Measurements from ENCODE around the gene KRTAP10-1. TPM values are rescaled to one million over a fixed set of nuclear protein-coding genes. Genes with fewer than 3 reads are reported as not detected.

The KRTAP10-1 gene
- total and polyA plus RNA-seq, 5 donors from 2014 or later, result not detected

DNA sequence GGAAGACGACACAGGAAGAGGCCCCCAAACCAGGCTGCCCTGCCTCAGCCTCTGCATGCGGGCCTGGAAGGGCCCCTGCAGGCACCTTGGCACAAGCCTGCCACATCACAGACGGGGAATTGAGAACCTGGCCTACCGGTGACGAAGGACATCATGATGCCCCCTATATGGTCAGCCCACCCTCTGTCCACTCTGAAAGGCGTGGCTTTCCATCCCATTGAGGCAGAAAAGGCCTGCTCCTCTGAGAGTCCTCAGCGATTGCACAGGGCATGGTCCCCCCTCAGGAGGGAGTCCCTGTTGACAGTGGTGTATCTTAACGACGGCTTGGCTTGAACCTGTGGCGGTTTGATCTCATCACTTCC, 11.4 kb downstream of the KRTAP10-1 start:
- H3K36me3 Mint-ChIP-seq, result no peaks in the 10 kb centered on the region
- no peaks in the 10 kb centered on the region for H3K4me1 Mint-ChIP-seq
- Histone ChIP-seq H3K27me3 (ENCODE audit: control insufficient read depth, insufficient read depth, low read length) (no peaks in the 10 kb centered on the region), H3K4me3 (ENCODE audit: low read depth, low read length) (no peak overlapping the region), H3K9me3 (ENCODE audit: control insufficient read depth in 2 of 2, low read length in 2 of 2) (no peaks in the 10 kb centered on the region), H3K27ac (ENCODE audit: insufficient read depth, low read length, poor library complexity, severe bottlenecking) (no peak overlapping the region), H3K4me1 (ENCODE audit: control insufficient read depth, insufficient read depth, low read length, poor library complexity, severe bottlenecking) (no peaks in the 10 kb centered on the region), H3K36me3 (ENCODE audit: control insufficient read depth, insufficient read depth, low read length) (no peaks in the 10 kb centered on the region)
- H3K4me3 Mint-ChIP-seq, result no peak overlapping the region
- H3K27me3 Mint-ChIP-seq, result no peaks in the 10 kb centered on the region
- ATAC-seq (ENCODE audit: low read depth in 2 of 2), result no peak
- peaks cover 0 to 1% (median 0%) of the 10 kb centered on the region in 7 donors for H3K9me3 Mint-ChIP-seq
- no peak overlapping the region for H3K27ac Mint-ChIP-seq
- no peak for DNase-seq

DNA sequence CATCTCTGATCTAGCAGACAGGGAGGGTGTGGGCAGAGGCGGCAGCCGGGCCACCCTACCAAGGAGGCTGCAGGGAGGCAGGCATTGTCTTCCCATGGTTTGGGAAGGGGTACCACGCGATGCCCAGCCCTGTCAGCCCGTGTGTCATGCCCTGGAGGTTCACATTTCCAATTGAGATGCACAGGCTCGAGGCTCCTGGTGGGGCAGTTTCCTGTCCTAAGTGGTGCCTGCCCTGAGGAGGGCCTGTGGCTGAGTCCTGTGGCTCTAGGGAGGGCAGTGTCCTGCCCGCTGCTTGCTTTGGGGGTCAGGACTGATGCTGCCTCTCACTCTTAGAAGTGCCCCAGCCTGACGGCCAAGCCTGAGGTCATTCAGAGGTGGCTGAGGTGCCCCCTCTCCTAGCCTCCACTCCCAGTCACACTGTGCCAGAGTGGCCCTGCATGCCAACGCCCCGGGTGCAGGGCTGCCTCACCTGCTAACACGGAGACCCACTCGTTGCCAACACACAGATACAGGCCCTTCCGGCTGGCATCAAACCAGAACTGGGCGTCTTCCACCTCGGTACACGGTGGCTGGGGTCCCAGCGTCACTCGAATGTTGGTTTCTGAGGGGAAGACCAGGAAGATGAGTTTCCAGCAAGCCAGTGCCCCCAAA, 11.9 kb downstream of the KRTAP10-1 start:
- no peak for DNase-seq
- no peaks in the 10 kb centered on the region for H3K36me3 Mint-ChIP-seq
- no peaks in the 10 kb centered on the region for H3K27me3 ChIP-seq (ENCODE audit: control insufficient read depth, insufficient read depth, low read length)
- no peak overlapping the region for H3K27ac Mint-ChIP-seq
- no peaks in the 10 kb centered on the region for H3K4me1 Mint-ChIP-seq
- H3K27me3 Mint-ChIP-seq, result no peaks in the 10 kb centered on the region
- no peaks in the 10 kb centered on the region for H3K9me3 ChIP-seq (ENCODE audit: control insufficient read depth in 2 of 2, low read length in 2 of 2)
- no peak overlapping the region for H3K27ac ChIP-seq (ENCODE audit: insufficient read depth, low read length, poor library complexity, severe bottlenecking)
- no peaks in the 10 kb centered on the region for H3K36me3 ChIP-seq (ENCODE audit: control insufficient read depth, insufficient read depth, low read length)
- H3K9me3 Mint-ChIP-seq, result peaks cover 0 to 1% (median 0%) of the 10 kb centered on the region in 7 donors
- ATAC-seq (ENCODE audit: low read depth in 2 of 2), result no peak
- no peaks in the 10 kb centered on the region for H3K4me1 ChIP-seq (ENCODE audit: control insufficient read depth, insufficient read depth, low read length, poor library complexity, severe bottlenecking)
- H3K4me3 Mint-ChIP-seq, result no peak overlapping the region
- H3K4me3 ChIP-seq (ENCODE audit: low read depth, low read length), result no peak overlapping the region

DNA sequence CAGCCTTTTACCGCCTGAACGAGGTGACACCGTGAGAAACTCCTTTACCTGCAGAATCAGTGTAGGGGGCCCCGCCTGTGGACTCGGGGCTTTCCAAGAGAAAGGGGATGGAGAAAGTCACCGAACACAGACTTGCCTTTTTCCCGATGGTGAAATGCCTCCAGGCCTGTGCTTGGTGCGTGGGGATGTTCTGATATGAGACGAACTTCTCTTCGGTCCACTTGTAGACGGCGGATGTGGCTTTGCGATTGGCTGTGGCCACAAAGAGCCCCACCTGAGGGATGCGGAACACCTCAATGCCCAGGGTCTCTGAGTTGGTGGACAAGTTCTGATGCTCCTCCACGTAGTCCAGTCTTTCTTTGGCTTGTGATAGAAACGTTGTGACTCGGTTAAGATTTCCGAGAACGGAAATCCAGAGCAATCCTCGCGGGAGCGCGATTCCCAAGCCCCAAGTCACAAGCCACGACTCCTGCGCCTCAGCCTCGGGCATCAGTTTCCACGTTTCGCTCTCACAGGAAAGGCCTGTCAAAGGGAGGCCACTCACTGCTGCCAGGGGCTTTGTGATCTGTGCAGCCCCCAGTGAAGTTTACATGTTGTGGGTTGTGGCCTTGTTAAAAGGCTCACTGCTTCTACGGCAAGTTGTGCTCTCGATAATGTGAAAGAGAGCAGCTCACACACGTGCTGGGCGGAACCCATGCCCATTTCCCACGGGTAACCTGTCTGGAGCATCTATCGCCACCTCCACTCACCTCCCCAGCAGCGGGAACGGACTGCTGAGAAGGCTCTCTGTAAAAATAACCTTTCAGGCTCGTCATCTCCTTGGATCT, 12.6 kb downstream of the KRTAP10-1 start:
- no peaks in the 10 kb centered on the region for H3K9me3 ChIP-seq (ENCODE audit: control insufficient read depth in 2 of 2, low read length in 2 of 2)
- H3K36me3 ChIP-seq (ENCODE audit: control insufficient read depth, insufficient read depth, low read length), result no peaks in the 10 kb centered on the region
- H3K4me3 ChIP-seq (ENCODE audit: low read depth, low read length), result no peak overlapping the region
- Mint-ChIP-seq H3K4me3 (peak overlapping the region in 1 of 4 donors; percentile 24), H3K4me1 (no peaks in the 10 kb centered on the region), H3K36me3 (no peaks in the 10 kb centered on the region), H3K9me3 (peaks cover 0 to 1% (median 0%) of the 10 kb centered on the region in 7 donors), H3K27me3 (no peaks in the 10 kb centered on the region), H3K27ac (no peak overlapping the region)
- DNase-seq (no peak), ATAC-seq (ENCODE audit: low read depth in 2 of 2) (no peak)
- no peak overlapping the region for H3K27ac ChIP-seq (ENCODE audit: insufficient read depth, low read length, poor library complexity, severe bottlenecking)
- H3K4me1 ChIP-seq (ENCODE audit: control insufficient read depth, insufficient read depth, low read length, poor library complexity, severe bottlenecking), result no peaks in the 10 kb centered on the region
- H3K27me3 ChIP-seq (ENCODE audit: control insufficient read depth, insufficient read depth, low read length), result no peaks in the 10 kb centered on the region

DNA sequence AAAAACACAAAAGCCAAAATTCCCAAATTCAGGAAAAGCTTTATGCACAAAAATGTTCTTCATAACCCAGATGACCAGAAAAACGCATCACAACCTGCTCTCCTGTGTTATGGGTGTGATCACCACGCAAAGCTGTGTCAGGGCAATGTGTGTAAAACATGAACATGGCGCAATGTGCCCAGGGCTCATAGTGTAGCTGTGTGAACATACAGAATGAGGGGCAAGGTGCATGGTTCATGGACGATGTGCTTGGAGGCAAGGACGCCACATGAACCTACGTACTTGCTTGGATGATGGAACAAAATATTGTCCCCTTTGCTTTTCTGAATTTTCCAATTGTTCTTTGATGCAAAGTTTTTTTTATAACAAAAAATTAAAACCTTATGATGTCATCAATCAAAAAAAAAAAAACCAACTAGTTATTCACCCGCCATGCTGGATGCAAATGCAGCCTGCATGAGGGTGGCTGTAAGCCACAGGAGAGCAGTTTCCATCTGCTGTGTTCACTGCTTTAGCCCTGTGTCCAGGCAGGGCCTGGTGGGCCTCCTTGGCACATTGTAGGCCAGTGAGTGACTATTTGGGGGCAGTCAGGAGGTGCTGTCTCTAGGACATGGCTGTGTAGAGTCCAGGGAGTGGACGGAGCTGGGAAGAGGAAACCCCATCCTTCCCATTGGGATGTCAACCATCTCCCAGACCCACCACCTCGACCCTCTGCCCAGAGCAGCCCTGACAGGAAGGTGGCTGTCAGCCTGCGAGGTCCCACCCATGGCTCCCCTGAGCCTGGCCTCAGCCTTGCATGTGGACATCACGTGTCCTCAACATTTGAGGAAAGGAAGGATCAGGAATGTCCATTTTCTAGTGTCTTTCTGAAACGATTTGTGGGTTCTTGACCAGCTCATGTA, 13.6 kb downstream of the KRTAP10-1 start:
- H3K9me3 Mint-ChIP-seq, result peaks cover 0 to 1% (median 0%) of the 10 kb centered on the region in 7 donors
- no peaks in the 10 kb centered on the region for H3K36me3 Mint-ChIP-seq
- DNase-seq (no peak), ATAC-seq (ENCODE audit: low read depth in 2 of 2) (no peak)
- no peak overlapping the region for H3K27ac Mint-ChIP-seq
- H3K27me3 Mint-ChIP-seq, result no peaks in the 10 kb centered on the region
- Histone ChIP-seq H3K9me3 (ENCODE audit: control insufficient read depth in 2 of 2, low read length in 2 of 2) (no peaks in the 10 kb centered on the region), H3K27me3 (ENCODE audit: control insufficient read depth, insufficient read depth, low read length) (no peaks in the 10 kb centered on the region), H3K4me3 (ENCODE audit: low read depth, low read length) (no peak overlapping the region), H3K4me1 (ENCODE audit: control insufficient read depth, insufficient read depth, low read length, poor library complexity, severe bottlenecking) (no peaks in the 10 kb centered on the region), H3K27ac (ENCODE audit: insufficient read depth, low read length, poor library complexity, severe bottlenecking) (no peak overlapping the region), H3K36me3 (ENCODE audit: control insufficient read depth, insufficient read depth, low read length) (no peaks in the 10 kb centered on the region)
- no peaks in the 10 kb centered on the region for H3K4me1 Mint-ChIP-seq
- H3K4me3 Mint-ChIP-seq, result no peak overlapping the region

DNA sequence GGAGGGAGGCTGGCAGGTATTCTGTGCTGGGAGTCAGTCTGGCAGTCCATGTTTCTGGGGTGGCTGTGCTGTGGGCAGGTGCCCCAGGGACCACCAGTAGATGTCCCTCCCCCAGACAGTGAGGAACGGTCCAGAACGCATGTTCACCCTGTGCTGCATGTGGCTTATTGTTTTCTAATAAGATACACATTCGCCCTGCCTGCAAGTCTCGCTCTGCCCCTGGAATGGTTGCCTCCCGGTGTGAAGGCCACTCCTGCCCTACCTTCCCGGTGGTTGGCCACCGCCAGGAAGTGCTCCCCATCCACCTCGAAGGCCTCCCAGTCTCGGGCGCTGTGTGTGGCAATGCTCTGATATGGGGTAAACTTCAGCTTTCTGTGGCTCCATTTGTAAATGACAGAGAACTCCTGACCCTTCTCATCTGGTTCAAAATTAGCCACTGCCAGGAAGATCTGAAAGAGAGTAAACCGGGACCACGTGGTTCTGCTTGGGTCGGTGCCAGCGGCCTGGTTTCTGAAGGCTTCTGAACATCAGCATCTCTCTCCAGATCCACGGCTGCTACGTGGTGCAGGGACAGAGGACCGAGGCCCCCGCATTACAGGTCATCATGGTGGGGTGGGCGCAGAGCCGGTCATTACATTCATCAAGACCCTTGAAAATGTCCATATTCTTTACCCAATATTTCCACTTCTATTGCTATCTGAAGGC, 14.5 kb downstream of the KRTAP10-1 start:
- Histone ChIP-seq H3K4me1 (ENCODE audit: control insufficient read depth, insufficient read depth, low read length, poor library complexity, severe bottlenecking) (no peaks in the 10 kb centered on the region), H3K27ac (ENCODE audit: insufficient read depth, low read length, poor library complexity, severe bottlenecking) (no peak overlapping the region), H3K36me3 (ENCODE audit: control insufficient read depth, insufficient read depth, low read length) (no peaks in the 10 kb centered on the region), H3K9me3 (ENCODE audit: control insufficient read depth in 2 of 2, low read length in 2 of 2) (no peaks in the 10 kb centered on the region), H3K4me3 (ENCODE audit: low read depth, low read length) (no peak overlapping the region), H3K27me3 (ENCODE audit: control insufficient read depth, insufficient read depth, low read length) (no peaks in the 10 kb centered on the region)
- Mint-ChIP-seq H3K9me3 (peaks cover 0 to 1% (median 0%) of the 10 kb centered on the region in 7 donors), H3K27ac (no peak overlapping the region), H3K27me3 (no peaks in the 10 kb centered on the region), H3K36me3 (no peaks in the 10 kb centered on the region), H3K4me3 (no peak overlapping the region), H3K4me1 (no peaks in the 10 kb centered on the region)
- no peak for ATAC-seq (ENCODE audit: low read depth in 2 of 2)
- no peak for DNase-seq

DNA sequence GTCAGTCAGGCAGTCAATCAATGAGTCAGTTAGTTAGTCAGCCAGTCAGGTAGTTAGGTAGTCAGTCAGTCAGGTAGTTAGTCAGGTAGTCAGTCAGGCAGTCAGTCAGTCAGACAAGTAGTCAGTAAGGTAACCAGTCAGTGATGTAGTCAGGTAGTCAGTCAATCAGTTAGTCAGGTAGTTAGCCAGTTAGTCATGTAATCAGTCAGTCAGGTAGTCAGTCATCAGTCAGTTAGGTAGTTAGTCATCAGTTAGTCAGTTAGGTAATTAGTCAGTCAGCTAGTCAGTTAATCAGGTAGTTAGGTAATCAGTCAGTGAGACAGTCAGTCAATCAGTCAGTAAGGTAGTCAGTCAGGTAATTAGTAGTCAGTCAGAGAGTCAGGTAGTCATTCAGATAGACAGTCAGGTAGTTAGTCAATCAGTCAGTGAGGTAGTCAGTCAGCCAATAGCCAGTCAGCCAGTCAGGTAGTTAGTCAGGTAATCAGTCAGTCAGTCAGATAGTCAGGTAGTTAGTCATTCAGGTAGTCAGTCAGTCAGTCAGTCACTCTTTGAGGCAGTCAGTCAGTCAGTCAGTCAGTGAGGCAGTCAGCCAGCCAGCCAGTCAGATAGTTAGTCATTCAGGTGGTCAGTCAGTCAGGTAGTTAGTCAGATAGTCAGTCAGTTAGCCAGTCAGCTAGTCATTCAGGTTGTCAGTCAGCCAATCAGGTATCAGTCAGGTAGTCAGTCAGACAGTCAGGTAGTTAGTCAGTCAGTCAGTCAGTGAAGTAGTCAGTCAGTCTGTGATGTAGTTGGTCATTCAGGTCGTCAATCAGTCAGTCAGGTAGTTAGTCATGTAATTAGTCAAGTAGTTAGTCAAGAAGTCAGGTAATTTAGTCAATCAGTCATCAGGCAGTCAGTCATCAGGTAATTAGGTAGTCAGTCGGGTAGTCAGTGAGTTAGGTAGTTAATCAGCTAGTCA, 15.3 kb downstream of the KRTAP10-1 start:
- H3K27ac Mint-ChIP-seq, result no peak overlapping the region
- no peaks in the 10 kb centered on the region for H3K9me3 ChIP-seq (ENCODE audit: control insufficient read depth in 2 of 2, low read length in 2 of 2)
- H3K36me3 Mint-ChIP-seq, result no peaks in the 10 kb centered on the region
- no peaks in the 10 kb centered on the region for H3K4me1 ChIP-seq (ENCODE audit: control insufficient read depth, insufficient read depth, low read length, poor library complexity, severe bottlenecking)
- ATAC-seq (ENCODE audit: low read depth in 2 of 2) (no peak), DNase-seq (no peak)
- H3K27ac ChIP-seq (ENCODE audit: insufficient read depth, low read length, poor library complexity, severe bottlenecking), result no peak overlapping the region
- no peaks in the 10 kb centered on the region for H3K27me3 ChIP-seq (ENCODE audit: control insufficient read depth, insufficient read depth, low read length)
- no peaks in the 10 kb centered on the region for H3K27me3 Mint-ChIP-seq
- no peaks in the 10 kb centered on the region for H3K4me1 Mint-ChIP-seq
- H3K4me3 Mint-ChIP-seq, result no peak overlapping the region
- H3K9me3 Mint-ChIP-seq, result no peaks in the 10 kb centered on the region
- no peak overlapping the region for H3K4me3 ChIP-seq (ENCODE audit: low read depth, low read length)
- no peaks in the 10 kb centered on the region for H3K36me3 ChIP-seq (ENCODE audit: control insufficient read depth, insufficient read depth, low read length)

All from CD4-positive, CD25-positive, alpha-beta regulatory T cell (primary cell).